Measurements from ENCODE around the gene COL10A1.

COL10A1 gene

DNA sequence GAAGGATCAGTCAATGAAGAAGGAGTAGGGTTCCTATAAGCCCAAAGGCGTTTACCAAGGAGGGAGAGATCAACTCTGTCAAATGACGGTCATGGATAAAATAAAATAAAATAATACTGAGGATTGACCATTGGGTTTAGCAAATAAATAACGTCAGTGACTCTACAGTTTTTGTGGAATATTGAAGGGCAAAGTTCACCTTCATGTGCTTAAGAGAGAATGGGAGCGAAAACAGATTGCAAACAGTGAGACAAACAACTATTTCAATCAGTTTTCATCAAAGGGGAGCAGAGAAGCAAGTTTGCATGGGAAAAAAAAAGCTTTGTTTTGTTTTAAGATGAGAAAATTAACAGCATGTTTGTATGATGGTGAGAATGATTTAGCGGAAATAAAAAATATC is 42.9 kb downstream of the COL10A1 start:
- DNase-seq (ENCODE audit: low read depth in 3 of 3), result no peak

DNA sequence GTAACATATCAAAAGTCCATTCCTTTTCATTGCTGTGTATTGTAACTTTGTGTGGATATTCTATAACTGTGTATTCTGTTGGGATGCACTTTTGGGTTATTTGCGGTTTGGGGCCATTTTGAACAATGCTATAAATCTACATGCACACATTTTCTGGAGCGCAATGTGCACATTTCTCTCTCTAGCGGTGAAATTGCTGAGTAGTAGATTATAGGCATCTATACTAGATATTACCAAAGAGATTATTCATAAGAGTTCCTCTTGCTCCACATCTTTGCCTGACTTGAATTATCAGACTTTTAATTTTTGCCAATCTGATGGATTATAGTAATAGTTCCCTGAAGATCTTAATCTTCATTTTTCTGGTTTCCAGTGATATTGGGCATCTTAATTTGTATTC is 47.0 kb downstream of the COL10A1 start:
- DNase-seq (ENCODE audit: low read depth in 3 of 3), result no peak

DNA sequence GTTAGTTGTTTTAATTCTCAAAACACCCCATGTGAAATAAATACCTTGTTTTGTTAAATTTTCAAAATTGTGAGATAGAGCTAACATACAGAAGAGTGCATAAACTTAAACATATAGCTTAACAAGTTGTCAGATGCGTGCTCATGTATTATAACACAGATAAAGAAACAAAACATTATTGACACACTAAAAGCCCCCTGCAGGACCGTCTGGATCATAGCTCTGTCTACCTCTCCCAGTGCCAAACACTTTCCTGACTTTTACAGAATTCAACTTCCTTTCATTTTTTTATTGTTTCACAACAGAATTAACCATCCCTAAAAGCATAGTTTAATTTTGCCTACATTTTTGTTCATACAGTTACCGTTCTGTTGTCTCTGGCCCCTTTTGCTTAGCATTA is 47.4 kb downstream of the COL10A1 start:
- DNase-seq (ENCODE audit: low read depth in 3 of 3), result no peak

DNA sequence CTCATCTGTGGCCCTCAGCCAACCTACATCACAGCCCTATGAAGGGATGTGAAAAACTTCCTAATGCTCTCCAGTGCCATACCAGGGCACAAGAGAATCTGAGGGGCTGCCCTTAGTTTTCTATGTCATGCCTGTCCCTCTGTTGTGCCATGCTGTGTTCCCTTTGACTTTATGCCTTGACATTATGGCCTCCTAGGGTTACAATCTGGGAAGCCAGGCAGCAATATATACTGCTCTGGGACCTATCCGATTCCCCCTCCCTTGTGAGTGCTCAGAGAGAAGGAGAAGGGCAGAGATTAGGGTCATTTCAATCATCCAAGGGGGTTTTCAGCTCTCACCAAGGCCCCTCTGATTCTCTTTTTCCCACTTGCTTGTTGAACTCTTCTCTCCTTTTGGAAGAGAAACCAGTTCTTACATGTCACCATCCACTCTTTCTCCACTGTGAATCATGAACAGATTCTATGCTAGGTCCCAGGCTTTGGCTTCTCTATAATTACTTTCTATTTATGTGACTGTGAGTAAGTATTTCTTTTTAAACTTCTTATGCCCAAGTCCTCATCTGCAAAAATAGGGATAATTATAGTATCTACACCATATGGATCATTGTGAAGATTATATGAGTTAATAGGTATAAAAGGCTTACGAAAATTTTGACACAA is 51.1 kb downstream of the COL10A1 start:
- DNase-seq (ENCODE audit: low read depth in 3 of 3), result no peak

DNA sequence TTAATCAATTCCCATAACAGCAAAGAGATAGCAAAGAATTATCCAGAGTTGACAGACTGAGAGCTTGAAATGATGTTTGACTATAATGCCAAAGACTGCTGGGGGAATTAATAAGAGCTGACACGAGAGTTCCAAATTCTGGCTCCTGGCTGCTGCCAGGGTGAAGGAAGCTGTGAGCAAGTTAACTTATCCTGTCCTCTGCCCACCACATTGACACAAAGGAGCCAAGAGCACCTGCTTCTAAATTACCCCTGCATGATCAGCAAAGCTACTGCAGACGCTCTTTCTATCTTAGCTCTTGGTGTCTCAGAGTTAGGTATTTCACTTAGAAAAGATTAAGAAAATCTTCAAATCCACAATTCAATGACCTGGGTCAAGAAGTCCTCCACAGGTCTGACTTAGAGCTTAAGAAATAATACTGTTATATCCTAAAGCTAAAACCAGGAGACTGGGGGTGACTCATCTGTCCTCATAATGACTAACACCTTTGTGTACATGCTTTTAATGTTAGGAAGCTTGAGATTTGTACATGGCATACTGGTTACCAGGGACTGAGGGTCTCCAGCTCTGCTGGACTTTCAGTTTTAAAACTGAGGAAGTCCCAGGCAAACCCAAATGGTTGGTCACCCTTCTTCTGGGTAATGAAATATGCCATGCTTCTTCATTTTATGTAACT is 52.0 kb downstream of the COL10A1 start:
- no peak for DNase-seq (ENCODE audit: low read depth in 3 of 3)

DNA sequence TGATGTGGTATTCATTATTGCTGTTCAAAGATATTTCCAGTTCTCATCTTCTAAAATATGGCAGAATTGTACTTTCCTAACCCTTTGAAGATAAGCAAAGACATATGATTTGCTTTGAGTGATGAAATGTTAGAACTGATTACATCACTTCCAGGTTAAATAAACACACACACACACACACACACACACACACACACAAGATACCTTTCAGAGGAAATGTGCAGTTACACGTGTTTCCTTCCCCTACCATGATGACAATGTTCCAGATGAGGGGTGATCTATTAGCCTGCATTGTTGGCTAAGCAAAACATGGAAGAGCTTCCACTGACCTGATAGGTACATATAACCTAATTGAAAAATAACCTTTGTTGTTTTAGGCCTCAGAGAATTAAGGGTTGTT is 53.6 kb downstream of the COL10A1 start:
- no peak for DNase-seq (ENCODE audit: low read depth in 3 of 3)

DNA sequence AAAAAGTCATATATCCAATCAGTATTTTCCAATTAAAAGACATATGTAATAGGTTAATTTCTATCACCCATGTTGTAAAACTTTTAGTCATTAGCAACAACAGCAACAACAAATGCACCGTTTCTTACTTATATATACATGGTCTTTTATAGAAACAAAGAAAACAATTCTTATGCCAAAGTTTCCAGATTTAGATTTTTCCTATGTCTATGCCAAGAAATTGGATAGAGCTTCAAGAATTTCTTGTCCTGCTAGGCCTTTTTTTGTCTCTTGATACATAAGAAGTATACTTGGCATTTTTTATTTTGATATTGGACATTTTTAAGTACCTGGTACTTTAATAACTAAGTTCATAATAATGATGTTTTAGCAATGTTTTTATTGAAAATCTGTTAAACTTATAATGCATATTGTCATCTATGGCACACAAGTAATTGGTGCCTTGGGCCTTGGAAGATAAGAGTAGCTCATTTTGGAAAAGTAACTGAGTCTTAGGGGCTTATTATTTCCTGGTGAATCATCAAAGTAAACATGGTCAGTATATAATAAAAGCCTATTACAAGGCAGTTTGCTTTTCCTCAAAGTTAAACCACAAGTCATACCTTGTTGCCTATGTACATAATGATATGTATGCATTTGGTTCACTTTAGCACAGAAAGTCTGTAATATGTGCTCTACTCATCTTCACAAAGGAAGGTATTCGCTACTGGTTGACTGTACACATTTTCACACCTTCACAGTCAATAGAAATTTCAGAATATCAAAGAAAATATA is 55.1 kb downstream of the COL10A1 start:
- DNase-seq (ENCODE audit: low read depth in 3 of 3), result no peak

DNA sequence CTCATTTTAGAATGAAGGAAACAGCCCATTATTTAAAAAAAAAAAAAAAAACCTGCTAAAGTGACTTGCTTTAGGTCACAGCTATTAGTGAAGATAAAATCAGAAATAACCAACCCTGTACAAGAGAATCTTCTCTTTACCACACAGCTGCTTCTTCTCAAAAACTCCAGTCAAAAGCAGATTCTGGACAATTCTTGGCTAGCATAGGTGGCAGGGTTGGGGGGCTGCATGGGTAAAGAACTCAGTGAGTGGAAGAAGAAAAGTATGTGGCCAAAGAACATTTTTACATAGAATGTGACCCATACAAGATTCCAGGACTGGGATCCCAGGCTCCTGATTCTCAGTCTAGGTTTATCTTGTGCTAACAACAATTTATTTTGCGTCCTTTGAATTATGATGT is 55.8 kb downstream of the COL10A1 start:
- no peak for DNase-seq (ENCODE audit: low read depth in 3 of 3)

Data from stimulated activated CD4-positive, alpha-beta T cell treated with anti-CD3 and anti-CD28 coated beads, TNF-alpha, amount 100 ng/mL, for 4 hours (primary cell).